H1 (cell line): ENCODE results near the gene ENTREP3.

Experiments
- CEBPB ChIP-seq: IDR thresholded peaks from 2 replicates; pipeline ENCODE4 v1.6.1; 2012; ENCODE audit warnings: low read depth, low read length
- CTCF ChIP-seq, 3 experiments: IDR thresholded peaks; 1 replicate in 2 of 3; 2 replicates in 1 of 3; pipeline versions ENCODE4 v1.5.1 to v1.6.1; 2011; ENCODE audit warnings: low read length in 3 of 3, mild to moderate bottlenecking in 3 of 3, inconsistent platforms in 2 of 3, low read depth in 1 of 3, moderate library complexity in 1 of 3; ENCODE audit not compliant: insufficient read depth in 1 of 3; ENCODE audit errors: control extremely low read depth in 1 of 3
- EP300 ChIP-seq, 2 experiments: IDR thresholded peaks; 1 replicate in 1 of 2; 2 replicates in 1 of 2; pipeline ENCODE4 v1.6.1; 2011 to 2012; ENCODE audit warnings: low read depth in 2 of 2, low read length in 2 of 2, mild to moderate bottlenecking in 2 of 2, borderline replicate concordance in 1 of 2, inconsistent platforms in 1 of 2, moderate library complexity in 1 of 2
- HDAC6 ChIP-seq: IDR thresholded peaks from one replicate; pipeline ENCODE4 v1.7.1; 2012; ENCODE audit warnings: low read depth, mild to moderate bottlenecking, inconsistent platforms, low read length, moderate library complexity
- JUND ChIP-seq: IDR thresholded peaks from 2 replicates; pipeline ENCODE4 v1.6.1; 2011; ENCODE audit warnings: mild to moderate bottlenecking, improper control_type of control experiment, low read length
- POLR2A ChIP-seq, 2 experiments: IDR thresholded peaks; 1 replicate in 1 of 2; 2 replicates in 1 of 2; pipeline ENCODE4 v1.6.1; 2011; ENCODE audit warnings: low read depth in 2 of 2, low read length in 2 of 2, mild to moderate bottlenecking in 2 of 2; ENCODE audit errors: control extremely low read depth in 1 of 2
- POLR2AphosphoS5 ChIP-seq: IDR thresholded peaks from 2 replicates; pipeline ENCODE4 v1.6.1; 2011; ENCODE audit warnings: low read depth, low read length
- POU5F1 ChIP-seq: IDR thresholded peaks from 2 replicates; pipeline ENCODE4 v1.6.1; 2011; ENCODE audit warnings: low read depth, mild to moderate bottlenecking, low read length, moderate library complexity
- RFX5 ChIP-seq: IDR thresholded peaks from 2 replicates; pipeline ENCODE4 v1.6.1; 2011; ENCODE audit warnings: low read depth, low read length, improper control_type of control experiment, borderline replicate concordance
- YY1 ChIP-seq: IDR thresholded peaks from 2 replicates; pipeline ENCODE4 v1.6.1; 2011; ENCODE audit warnings: low read depth, mild to moderate bottlenecking, low read length

GRCh38 chr1:155202731-155203515 lies 52.4 kb downstream of the ENTREP3 start:
- TF ChIP-seq POU5F1 = no peak
- no peak for TF ChIP-seq CTCF (IDR thresholded peaks at IDR 0.05; ENCODE audit: control extremely low read depth in 1 of 3, insufficient read depth in 1 of 3, low read depth in 1 of 3, low read length in 3 of 3)
- no peak for TF ChIP-seq RFX5
- TF ChIP-seq POLR2AphosphoS5 = 0 out of 2 replicates have a peak, but pooled peaks have one; percentile 51
- no peak for TF ChIP-seq POLR2A (IDR thresholded peaks at IDR 0.05; ENCODE audit: control extremely low read depth in 1 of 2, low read depth in 2 of 2, low read length in 2 of 2)
- no peak for TF ChIP-seq HDAC6
- no peak for TF ChIP-seq JUND
- no peak for TF ChIP-seq YY1
- TF ChIP-seq CEBPB = no peak
- TF ChIP-seq EP300 (IDR thresholded peaks at IDR 0.05; ENCODE audit: borderline replicate concordance in 1 of 2, low read depth in 2 of 2, low read length in 2 of 2) = no peak
